Gastrocnemius medialis (tissue), 4 donors: Measurements from ENCODE around the gene SMARCD1.

Experiments
- POLR2A ChIP-seq, 2 donors: fragments of 450-650 bp; IDR thresholded peaks; one replicate each; pipeline ENCODE4 v1.6.1; 2017; ENCODE audit warnings: antibody characterized with exemption in 2 of 2, mild to moderate bottlenecking in 2 of 2, moderate library complexity in 2 of 2
- TF ChIP-seq, protein P1 (sequence below), 5 experiments: fragments of 450-650 bp in 3 of 5; fragments of 200-600 bp in 2 of 5; sonication (generic) in 2 of 5; IDR thresholded peaks in 4 of 5; conservative IDR thresholded peaks in 1 of 5; 1 replicate in 4 of 5; 2 replicates in 1 of 5; pipeline ENCODE4 v1.5.1; 2016 to 2019; ENCODE audit warnings: antibody characterized with exemption in 5 of 5, mild to moderate bottlenecking in 3 of 5, moderate library complexity in 3 of 5

DNA sequence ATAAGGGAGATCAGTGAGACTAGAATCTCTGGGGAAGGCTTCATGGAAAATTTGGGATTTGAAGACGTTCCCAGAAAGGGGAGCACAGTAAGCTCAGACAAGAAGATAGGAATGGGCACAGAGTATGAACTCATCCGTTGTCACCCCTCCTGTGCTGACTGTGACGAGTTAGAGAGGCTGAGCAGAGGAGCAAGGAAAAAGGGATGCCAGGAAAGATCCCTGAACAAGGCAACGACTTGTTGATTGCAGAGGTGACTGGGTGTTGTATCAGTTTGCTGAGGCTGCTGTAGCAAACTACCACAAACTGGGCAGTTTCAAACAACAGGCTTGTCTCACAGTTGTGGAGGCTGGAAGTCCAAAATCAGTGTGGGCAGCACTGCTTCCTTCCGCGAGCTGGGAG lies 12.8 kb downstream of the SMARCD1 start:
- TF ChIP-seq, protein P1, sequence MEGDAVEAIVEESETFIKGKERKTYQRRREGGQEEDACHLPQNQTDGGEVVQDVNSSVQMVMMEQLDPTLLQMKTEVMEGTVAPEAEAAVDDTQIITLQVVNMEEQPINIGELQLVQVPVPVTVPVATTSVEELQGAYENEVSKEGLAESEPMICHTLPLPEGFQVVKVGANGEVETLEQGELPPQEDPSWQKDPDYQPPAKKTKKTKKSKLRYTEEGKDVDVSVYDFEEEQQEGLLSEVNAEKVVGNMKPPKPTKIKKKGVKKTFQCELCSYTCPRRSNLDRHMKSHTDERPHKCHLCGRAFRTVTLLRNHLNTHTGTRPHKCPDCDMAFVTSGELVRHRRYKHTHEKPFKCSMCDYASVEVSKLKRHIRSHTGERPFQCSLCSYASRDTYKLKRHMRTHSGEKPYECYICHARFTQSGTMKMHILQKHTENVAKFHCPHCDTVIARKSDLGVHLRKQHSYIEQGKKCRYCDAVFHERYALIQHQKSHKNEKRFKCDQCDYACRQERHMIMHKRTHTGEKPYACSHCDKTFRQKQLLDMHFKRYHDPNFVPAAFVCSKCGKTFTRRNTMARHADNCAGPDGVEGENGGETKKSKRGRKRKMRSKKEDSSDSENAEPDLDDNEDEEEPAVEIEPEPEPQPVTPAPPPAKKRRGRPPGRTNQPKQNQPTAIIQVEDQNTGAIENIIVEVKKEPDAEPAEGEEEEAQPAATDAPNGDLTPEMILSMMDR (IDR thresholded peaks at IDR 0.05 in 4 of 5, conservative IDR thresholded peaks at IDR 0.05 in 1 of 5), result no peak
- TF ChIP-seq POLR2A (IDR thresholded peaks at IDR 0.05), result no peak
